Gastroesophageal sphincter (tissue), 3 donors: ENCODE results near the gene TPM1.

Source experiments
- EP300 ChIP-seq: sonication (generic); formaldehyde crosslinking; IDR thresholded peaks from one replicate; pipeline ENCODE4 v1.6.1; 2017; ENCODE audit warnings: antibody characterized with exemption, mild to moderate bottlenecking
- TF ChIP-seq, protein P1 (sequence below), 4 experiments: fragments of 200-600 bp in 2 of 4; fragments of 450-650 bp in 2 of 4; sonication (generic) in 1 of 4; IDR thresholded peaks; one replicate each; pipeline ENCODE4 v1.5.1; 2017 to 2019; ENCODE audit warnings: antibody characterized with exemption in 4 of 4, mild to moderate bottlenecking in 2 of 4, moderate library complexity in 2 of 4

DNA sequence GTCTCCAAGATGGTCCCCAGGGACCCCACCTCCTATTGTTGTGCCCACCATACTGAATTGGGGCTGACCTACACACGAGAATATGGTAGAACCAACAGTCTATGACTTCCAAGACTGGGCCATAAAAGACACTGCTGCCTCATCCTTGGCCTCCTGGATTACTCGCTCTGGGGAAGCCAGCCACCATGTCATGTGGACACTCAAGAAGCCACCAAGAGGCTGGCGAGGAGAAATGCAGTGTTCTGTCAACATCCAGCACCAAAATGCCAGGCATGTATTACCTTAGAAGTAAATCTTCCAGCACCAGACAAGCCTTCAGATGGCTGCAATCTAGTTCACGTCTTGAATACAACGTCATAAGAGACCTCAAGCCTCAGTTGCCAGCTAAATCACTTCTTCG, 17.1 kb upstream of the TPM1 start:
- TF ChIP-seq, protein P1, sequence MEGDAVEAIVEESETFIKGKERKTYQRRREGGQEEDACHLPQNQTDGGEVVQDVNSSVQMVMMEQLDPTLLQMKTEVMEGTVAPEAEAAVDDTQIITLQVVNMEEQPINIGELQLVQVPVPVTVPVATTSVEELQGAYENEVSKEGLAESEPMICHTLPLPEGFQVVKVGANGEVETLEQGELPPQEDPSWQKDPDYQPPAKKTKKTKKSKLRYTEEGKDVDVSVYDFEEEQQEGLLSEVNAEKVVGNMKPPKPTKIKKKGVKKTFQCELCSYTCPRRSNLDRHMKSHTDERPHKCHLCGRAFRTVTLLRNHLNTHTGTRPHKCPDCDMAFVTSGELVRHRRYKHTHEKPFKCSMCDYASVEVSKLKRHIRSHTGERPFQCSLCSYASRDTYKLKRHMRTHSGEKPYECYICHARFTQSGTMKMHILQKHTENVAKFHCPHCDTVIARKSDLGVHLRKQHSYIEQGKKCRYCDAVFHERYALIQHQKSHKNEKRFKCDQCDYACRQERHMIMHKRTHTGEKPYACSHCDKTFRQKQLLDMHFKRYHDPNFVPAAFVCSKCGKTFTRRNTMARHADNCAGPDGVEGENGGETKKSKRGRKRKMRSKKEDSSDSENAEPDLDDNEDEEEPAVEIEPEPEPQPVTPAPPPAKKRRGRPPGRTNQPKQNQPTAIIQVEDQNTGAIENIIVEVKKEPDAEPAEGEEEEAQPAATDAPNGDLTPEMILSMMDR (IDR thresholded peaks at IDR 0.05) = no peak
- no peak for TF ChIP-seq EP300
